OCI-LY3 (cell line): ENCODE data around the gene PLEKHA8.

Experiments used
- EZH2phosphoT487 ChIP-seq: fragments of 200-600 bp; shearing (Covaris generic); IDR thresholded peaks from 2 replicates; pipeline ENCODE4 v1.6.1; 2018; ENCODE audit warnings: antibody characterized with exemption, mixed run types, low read depth
- TF ChIP-seq, protein P1 (sequence below): fragments of 200-600, 300-600 bp; sonication (generic); IDR thresholded peaks from 2 replicates; pipeline ENCODE4 v1.5.1; 2014; ENCODE audit warnings: antibody characterized with exemption, low read length, low read depth

DNA sequence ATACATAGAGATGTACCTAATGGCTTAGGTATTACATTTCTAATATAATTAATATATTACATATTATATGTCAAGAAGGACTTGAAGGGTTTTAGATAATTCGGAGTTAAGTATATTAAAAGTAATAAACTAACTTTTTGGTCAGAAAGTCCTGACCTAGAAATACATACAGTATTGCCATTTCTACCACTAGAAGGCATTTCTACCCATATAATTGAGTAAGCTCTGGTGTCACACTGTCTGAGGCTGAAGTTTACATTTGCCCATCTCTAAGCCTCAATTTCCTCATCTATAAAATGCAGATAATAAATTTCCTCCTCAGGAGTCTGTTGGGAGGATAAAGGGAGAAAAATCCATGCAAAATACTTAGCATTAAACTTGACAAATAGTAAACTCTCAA lies 8.8 kb upstream of the PLEKHA8 start:
- TF ChIP-seq EZH2phosphoT487, result no peak
- TF ChIP-seq, protein P1, sequence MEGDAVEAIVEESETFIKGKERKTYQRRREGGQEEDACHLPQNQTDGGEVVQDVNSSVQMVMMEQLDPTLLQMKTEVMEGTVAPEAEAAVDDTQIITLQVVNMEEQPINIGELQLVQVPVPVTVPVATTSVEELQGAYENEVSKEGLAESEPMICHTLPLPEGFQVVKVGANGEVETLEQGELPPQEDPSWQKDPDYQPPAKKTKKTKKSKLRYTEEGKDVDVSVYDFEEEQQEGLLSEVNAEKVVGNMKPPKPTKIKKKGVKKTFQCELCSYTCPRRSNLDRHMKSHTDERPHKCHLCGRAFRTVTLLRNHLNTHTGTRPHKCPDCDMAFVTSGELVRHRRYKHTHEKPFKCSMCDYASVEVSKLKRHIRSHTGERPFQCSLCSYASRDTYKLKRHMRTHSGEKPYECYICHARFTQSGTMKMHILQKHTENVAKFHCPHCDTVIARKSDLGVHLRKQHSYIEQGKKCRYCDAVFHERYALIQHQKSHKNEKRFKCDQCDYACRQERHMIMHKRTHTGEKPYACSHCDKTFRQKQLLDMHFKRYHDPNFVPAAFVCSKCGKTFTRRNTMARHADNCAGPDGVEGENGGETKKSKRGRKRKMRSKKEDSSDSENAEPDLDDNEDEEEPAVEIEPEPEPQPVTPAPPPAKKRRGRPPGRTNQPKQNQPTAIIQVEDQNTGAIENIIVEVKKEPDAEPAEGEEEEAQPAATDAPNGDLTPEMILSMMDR, result 0 out of 2 replicates have a peak, but pooled peaks have one; percentile 7
